CD4-positive, alpha-beta T cell treated with Interleukin-17A for 1 hour (primary cell): Measurements from ENCODE around the gene RAB43.
"Not testable (repeated sequence)": the region's sequence is repeated elsewhere in the genome, so short reads cannot be mapped to it uniquely, and the experiment has no call there.

Experiments
- DNase-seq: peaks from one replicate; pipeline ENCODE4 v3.0.0-alpha.2; 2020

The RAB43 gene

DNA sequence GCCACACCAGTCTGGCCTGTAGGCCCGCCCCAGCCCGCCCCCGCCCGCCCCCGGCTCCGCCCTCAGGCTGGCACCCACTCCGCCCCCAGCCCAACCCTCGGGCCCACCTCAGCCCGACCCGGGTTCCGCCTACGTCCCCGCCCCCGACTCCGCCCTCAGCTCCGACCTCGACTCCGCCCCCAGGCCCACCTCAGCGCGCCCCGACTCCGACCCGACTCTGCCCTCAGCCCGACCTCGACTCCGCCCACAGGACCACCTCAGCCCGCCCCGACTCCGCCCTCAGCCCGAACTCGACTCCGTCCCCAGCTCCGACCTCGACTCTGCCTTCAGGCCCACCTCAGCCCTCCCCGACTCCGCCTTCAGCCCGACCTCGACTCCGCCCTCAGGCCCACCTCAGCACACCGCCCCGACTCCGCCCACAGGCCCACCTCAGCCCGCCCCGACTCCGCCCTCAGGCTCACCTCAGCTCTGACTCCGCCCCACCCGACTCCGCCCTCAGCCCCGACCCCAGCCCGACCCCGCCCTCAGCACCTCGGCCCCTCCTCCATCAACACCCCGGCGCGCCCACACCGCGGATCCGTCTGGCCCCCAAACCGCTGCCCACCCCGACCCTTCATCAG, at the start of gene RAB43:
Gene RAB43 (minus strand): TSS at position 13 of the 620 bp plus-strand sequence. CDS start 315 bp downstream, outside the sequence.
- peak; percentile 92 for DNase-seq

DNA sequence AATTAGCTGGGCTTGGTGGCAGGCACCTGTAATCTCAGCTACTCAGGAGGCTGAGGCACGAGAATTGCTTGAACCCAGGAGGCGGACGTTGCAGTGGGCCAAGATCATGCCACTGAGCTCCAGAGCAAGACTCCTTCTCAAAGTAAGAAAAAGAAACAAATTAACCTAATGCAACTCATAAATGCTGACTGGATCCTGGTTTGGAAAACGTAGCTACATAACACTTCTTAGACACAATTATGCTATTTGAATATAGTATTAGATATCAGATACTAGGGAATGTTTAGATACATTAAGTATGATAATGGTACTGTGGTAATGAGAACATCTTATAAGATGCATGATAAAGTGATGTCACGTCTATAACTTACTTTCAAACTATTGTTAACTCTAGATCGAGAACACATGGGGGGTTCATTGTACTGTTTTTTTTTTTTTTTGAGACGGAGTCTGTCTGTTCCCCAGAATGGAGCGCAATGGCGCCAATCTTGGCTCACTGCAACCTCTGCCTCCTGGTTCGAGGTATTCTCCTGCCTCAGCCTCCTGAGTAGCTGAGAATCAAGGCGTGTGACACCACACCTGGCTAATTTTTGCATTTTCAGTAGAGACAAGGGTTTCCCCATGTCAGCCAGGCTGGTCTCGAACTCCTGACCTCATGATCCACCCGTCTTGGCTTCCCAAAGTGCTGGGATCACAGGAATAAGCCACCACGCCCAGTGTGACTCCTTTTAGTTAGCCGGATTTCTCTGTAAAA, 45.2 kb upstream of the RAB43 start:
- DNase-seq = no peak

DNA sequence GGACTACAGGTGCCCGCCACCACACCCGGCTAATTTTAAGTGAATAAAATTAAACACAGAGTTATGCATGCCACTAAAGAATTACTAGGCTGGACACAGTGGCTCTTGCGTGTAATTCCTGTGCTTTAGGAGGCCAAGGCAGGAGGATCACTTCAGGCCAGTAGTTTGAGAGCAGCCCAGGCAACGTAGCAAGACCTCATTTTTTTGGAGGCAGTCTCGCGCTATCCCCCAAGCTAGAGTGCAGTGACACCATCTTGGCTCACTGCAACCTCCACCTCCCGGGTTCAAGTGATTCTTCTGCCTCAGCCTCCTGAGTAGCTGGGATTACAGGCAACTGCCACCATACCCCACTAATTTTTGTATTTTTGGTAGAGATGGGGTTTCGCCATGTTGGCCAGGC, 44.0 kb upstream of the RAB43 start:
- not testable (repeated sequence) for DNase-seq

DNA sequence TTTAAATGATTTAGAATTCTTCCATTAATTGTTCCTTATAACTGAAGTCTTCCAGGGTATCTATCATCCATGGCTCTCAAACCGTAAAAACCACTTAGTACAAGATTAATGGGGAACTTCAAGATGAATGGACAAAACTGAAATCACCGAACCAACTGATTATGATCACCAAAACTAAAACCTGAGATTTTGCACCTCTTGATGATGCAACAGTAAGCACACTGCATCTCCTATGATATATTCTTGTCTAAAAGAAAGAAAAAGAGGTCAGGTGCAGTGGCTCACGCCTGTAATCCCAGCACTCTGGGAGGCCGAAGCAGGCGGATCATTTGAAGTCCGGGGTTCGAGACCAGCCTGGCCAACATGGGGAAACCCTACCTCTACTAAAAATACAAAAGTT, 42.9 kb upstream of the RAB43 start:
- DNase-seq = no peak

DNA sequence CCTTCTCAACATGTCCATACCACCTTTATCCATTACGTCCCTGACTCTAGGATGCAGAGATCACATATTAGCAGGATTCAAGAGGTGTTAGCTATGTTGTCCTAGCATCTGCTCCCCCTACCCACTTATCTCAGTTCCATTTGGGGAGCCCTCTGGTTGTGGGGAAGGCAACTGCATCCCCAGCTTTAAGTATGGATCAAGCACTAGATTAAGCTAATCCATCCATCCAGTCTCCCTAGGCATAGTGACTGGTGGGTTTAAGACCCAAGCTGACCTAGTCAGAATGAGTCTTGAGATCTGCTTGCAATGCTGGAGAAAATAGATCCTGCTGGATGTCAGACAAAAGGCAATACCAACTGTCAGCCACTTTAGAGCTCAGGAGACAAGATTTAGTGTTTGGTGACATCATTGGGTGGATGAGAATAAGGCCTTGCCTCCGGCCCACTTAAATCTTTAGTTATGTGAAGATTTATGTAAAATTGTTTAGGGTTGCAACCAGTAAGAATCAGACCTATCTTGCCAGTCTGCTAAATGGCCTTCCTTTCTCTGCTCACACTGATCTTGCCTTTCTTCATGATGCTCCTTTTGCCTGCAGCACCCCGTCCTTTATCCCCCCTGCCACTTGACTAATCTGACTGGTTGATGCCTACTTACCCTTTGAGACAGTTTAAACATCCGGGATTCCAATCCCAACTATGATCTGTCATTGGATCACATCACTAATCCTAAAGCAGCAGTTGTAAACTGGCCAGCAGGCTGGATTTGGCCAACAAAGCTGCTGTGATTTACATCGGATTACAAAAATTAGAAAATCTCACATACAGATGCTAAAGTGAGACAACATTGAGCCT, 41.4 kb upstream of the RAB43 start:
- DNase-seq = no peak

DNA sequence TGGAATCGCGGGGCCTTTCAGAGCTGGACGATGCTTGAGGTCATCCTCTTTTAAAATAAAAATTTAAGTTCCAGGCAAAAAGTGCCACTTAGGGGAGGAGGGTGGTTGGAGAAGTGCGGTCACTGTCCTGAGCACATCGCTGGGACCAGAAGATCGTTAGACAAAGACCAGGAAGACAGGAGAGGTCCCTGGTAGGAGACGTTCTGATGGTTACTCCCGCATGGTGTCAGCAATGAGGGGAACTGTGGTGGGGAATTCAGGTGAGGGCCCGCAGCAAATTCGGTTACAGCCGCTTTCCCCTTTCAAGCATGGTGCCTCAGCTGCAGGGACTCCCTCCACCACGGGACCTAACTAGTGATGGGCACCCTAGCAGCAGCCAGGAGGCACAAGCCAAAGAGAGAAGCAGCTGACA, 40.3 kb upstream of the RAB43 start:
- DNase-seq = no peak

DNA sequence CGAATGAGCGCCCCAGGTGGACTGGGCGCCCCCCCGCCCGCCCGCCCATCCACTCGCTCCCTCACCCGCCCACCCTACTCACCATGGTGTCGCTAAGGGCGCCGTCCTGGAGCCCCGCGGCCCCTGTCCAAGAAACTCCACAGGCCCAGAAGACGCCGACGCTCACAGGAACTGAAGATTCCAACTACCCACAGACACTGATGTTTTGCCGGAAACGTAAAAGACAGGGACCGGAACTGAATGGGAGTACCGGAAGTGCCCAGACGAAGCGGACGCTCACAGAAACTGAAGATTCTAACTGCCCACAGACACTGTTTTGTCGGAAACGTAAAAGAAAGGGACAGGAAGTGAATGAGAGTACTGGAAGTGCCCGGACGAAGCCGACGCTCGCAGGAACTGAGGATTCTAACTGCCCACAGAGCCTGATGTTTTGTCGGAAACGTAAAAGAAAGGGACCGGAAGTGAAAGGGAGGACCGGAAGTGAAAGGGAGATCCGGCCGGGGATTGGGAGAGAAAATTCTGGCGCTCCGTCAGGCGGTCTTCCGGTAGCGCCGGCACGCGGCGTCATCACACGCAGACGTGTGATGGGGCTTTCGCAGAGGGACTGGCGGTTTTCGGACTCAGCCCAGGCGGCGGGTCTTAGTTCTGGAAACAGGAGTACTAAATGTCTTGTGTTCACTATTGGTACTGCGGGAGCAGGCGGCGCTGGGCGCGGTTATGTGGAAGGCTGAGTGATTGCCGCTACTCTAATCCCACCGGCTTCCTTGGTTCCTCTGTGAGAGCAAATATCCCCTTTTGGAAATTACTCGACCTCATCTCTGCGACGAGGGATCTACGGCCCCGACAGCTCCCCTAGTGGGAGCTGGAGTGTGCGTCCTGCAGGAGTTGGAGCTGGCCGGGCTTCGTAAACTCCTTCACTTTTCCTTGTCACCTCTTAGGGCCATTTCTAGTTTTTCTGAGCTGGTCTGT, 39.6 kb upstream of the RAB43 start, which contains the start of gene ISY1:
Gene ISY1 (minus strand): TSS at position 173 of the 969 bp plus-strand sequence. CDS start 88 bp downstream, at position 85.
- DNase-seq = peak; percentile 93

DNA sequence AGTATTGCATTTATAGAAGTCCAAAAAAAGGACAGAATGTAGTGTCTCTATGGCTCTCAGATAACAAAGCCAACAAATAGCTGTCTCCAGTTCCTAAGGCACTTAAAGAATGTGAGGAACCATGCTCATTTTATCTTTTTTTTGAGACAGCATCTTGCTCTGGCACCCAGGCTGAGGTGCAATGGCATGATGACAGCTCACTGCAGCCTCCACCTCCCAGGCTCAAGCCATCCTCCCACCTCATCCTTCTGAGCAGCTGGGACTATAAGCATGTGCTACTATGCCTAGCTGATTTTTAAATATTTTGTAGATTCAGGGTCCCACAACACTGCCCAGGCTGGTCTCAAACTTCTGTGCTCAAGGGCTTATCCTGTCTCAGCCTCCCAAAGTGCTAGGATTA, 23.2 kb upstream of the RAB43 start:
- DNase-seq = no peak

DNA sequence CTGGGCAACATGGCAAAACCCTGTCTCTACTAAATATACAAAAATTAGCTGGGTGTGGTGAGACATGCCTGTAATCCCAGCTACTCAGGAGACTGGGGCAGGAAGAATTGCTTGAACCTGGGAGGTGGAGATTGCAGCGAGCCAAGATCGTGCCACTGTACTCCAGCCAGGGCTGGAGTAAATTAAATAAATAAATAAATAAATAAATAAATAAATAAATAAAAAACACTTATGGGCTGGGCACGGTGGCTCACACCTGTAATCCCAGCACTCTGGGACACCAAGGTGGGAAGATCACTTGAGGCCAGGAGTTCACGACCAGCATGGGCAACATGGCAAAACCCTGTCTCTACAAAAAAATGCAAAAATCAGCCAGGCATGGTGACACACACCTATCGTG, 19.4 kb upstream of the RAB43 start:
- not testable (repeated sequence) for DNase-seq

DNA sequence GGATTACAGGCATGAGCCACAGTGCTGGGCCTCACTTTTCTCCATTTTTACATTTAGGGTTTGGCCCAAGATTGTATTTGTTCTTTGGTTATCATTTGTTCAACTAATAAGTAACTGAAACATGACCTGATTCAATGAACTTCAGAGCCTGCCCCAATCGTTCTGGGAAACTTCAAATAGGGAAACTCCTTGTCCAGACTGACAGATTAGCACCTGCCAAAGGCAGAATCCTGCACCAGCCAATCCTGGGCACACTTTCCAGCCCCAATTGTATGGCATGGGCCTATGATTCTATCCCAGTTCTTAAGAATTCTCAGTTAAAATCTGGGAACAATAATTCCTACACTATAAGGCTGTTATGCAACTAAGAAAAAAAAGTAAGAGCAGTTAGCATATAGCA, 18.3 kb upstream of the RAB43 start:
- DNase-seq = no peak

DNA sequence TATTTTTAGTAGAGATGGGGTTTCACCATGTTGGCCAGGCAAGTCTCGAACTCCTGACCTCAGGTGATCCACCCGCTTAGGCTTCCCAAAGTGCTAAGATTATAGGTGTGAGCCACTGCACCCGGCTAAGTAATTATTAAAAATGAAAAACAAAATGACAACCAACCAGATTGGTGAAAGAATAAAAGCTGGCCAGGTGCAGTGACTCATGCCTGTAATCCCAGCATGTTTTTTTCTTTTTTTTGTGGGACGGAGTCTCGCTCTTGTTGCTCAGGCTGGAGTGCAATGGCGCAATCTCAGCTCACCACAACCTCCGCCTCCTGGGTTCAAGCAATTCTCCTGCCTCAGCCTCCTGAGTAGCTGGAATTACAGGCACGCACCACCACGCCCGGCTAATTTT, 14.7 kb upstream of the RAB43 start:
- not testable (repeated sequence) for DNase-seq

DNA sequence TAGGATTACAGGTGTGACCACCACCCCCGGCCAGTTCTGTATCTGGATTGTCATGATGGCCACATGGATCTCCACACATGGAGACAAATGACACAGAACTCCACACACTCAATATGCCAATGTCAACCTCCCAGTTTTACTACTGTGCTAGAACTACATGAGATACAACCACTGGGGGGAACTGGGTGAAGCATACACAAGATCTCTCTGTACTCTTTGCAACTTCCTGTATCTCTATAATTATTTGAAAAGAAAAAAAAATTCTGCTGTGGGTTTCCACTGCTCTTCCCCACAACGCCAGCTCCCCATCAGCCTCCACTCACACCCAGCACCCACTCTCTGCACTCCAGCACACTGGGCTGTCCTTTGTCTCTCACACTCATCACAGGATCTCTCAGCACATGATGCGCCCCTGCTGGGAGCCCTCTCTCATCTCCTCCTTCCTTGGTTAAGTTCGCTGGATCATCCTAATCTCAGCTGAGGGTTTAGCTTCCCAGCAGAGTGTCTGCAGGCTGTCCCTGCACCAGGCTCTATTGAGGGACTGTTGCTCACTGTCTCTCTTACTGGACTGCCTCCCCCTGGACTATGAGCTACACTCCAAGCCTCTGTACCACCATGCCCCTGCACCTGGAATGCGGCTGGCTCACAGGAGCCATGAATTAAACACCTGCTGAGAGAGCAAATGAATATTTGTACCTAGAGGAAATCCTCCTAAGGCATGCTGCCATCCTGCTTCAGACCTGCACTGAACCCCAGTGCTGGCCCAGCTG, 10.7 kb upstream of the RAB43 start:
- no peak for DNase-seq

DNA sequence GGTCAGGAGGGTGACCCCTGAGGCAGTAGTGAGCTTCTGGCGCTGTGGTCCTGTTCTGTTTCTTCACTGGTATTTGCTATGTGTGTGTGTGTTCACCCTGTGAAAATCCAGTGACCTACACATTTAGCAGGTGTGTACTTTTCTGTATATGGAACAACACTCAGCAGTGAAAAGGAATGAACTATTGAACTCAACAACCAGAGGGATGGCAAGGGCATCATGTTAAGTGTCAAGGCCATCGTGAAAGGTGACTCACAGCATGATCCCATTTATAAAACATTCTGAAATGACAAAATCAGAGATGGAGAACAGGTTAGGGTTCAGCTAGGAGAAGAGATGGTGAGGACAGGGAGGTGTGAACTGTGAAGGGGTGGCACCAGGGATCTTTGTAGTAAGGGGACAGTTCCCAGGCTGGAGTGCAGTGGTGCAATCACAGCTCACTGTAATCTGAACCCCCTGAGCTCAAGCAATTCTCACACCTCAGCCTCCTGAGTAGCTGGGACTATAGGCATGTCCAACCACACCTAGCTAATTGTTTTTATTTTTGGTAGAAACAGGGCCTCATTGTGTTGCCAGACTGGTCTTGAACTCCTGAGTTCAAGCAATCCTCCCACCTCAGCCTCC, 10.0 kb upstream of the RAB43 start:
- DNase-seq = no peak

DNA sequence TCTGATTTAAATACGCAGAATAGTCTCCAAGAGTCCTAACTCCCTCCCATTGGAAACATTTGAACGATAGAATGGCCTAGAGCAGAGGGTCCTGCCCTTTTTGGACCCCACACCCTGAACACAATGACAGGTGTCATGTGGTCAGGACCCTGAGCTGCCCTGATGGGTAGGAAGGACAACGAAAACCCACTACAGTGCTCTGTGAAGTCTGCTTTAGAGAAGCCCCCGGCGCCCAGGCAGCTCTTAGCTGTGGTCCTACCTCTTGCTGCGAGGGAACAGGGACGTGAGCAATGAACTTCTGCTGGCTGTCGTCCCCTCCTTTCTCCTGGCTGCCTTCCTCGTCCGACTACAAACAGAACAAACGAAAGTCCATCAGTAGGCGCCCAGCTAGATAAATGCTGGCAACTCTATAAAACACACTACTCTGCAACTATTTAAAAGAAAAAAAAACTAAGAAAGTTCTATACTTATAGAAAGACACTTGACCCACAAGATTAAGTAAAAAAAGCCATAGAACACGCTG, 8.7 kb upstream of the RAB43 start:
- no peak for DNase-seq

DNA sequence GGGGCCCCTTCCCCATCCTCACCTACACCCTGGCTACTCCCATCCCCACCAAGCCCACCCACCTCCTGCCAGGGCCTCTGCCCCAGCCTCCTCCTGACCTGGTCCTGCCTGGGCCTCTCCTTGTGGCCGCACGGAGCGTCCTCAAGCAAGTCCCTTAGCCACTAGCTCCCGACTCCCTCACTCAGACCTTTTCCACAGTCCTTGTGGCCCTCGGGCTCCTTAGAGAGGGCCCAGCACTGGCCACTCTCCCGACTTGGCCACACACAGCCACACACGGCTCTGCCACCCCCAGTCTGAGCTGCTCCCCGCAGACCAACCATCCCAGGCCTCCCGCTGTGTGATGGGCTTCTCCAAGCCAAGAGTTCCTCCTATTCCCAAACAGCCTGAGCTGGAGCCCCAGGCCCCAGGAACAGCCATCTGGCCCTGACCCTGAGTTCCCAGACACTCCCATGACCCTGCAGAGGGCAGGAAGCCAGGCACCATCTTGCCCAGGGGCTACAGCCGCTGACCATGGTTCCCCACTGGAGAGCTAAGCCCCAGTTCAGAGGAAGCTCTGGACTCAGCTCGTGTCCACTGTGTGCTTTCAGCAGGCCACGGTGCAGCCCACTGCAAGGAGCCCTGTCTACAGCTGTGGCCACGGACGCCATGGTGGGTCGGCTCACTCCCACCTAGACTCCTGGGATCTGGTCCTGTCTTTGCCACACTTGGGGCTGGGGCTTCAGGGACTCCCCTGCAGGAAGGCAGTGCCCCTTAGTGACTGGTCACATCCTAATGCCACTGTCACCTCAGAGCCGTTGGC, 7.0 kb upstream of the RAB43 start:
- no peak for DNase-seq

DNA sequence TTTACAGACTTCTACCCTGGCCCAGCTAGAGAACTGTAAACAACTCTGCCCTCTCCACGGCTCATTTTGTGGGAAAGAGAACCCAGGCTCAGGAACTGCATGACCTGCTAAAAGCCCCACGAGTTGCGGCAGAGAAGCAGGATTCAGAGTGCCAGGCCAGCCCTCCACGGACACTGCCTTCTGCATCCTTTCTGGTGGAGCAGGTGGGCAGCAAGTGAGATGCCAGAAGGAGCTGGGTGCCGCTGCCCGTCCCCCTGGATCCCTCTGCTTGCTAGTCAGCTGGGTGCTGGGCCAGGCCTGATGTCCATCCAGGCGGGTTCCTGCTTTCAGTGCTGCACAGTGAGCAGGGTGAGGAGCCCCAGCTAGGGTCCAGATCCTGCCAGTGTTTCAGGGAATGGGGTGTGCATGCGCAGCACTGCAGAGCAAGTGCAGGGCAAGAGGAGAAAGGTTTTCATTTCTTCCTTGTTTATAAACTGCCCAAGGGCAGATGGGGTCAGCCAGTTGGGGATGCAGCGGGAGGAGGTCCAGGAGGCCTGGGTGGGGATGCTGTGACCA, 5.2 kb upstream of the RAB43 start:
- no peak for DNase-seq

DNA sequence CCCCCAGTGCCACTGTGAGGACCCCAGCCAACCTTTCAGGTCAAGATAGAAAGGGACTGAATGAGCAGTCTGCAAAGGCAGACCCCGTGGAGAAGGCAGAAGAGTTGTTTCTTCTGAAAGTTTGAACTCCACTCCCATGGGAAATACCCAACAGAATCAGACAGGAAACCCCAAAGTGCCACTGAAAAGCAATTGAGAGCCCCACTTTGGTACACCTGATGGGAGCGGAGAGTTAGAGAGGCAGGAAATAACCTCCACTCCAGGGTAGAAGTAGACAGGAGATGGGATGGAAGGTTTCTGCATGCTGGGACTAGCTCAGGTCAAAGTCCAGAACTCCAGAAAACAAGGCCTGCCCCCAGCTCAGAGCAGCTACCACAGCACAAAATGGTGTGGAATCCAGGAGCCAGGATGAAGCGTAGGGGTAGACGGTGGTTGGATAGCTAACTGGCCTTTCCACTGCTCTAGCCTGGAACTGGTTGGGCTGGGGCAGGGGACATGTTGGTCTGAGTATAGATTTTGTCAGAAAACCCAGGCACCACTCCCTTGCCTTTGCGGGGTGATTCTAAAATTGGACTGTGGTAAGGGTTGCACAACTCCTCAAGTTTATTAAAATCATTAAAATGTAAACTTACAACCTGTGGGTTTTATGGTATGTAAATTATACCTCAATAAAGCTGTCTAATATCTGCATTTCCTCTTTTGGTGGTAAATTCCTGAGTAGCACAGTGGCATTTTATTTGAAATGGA, 1.9 kb upstream of the RAB43 start:
- DNase-seq = peak; percentile 38

DNA sequence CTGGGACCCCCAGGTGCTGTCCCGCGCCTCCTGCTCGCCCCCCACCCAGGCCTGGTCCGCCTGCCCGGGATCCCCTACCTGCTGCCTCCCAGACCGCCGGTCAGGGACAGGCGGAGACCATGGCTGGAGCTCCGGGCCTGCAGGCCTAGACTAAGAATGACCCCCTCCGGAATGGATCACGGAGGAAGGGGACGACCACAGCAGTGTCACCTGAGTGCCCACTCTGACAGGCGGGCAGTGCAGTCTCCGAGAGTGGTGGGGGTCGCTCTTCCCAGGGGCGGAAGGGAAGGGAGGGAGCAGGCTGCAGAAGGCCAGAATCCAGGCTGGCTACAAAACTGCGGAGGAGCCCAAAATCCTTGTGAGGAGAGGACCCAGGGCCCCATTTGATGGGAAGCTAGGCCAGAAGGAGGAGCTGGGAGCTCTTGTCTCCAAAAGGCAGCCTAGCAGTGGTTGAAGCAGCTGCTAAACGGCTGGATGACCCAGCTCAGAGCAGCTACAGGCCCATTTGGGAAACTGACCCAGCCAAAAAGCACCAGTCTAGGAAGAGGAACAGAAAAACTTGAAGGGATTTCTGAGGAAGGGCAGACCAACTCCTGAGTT, 908 bp upstream of the RAB43 start:
- no peak for DNase-seq
